GM19238 (cell line): Measurements from ENCODE around the gene ARHGAP5.

Experiments used
- DNase-seq: peaks from one replicate; pipeline ENCODE4 v3.0.0; 2011; ENCODE audit warnings: low spot score; ENCODE audit not compliant: insufficient read length

Gene ARHGAP5

GRCh38 chr14:32205984-32206383 is 128.9 kb downstream of the ARHGAP5 start:
- no peak for DNase-seq

DNA sequence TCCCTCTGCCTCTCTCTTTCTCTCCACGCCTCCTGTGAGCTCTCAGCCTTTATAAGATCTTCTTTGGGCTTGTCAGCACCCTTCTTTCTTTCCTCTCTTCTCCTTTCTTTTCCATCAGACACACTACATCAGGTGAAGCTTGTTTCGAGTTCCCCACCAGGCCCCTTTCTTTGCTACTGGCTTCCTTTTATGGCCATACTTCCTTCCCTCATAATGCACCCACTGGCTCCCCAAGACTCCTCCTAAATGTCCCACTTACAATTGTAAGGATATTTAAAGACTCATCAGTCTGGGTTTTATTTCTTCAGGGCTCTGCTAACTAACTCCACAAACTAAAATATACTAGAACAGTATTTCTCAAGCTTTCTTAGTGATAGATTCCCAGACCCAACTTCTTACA is 129.4 kb downstream of the ARHGAP5 start:
- DNase-seq, result no peak

DNA sequence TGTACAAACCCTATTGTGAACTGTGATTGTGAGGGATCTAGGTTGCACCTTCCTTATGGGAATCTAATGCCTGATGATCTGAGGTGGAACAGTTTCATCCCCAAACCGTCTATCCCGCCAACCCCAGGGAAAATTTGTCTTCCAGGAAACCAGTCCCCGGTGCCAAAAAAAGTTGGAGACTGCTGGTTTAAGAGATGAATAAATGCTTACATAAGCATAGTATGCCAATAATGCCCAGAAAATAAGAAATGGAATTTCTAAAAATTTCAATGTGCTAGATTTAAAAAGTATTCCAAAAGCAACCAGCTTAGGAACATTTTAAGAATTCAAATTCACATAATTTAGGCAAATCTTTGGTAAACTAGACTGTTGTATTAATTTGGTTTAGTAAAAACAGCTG is 131.4 kb downstream of the ARHGAP5 start:
- no peak for DNase-seq
